Measurements from ENCODE around the gene FGF18. TPM values are rescaled to one million over a fixed set of nuclear protein-coding genes. Genes with fewer than 3 reads are reported as not detected.

FGF18 gene
- total RNA-seq, 1 experiment from 2014 or later = 2.1 TPM

DNA sequence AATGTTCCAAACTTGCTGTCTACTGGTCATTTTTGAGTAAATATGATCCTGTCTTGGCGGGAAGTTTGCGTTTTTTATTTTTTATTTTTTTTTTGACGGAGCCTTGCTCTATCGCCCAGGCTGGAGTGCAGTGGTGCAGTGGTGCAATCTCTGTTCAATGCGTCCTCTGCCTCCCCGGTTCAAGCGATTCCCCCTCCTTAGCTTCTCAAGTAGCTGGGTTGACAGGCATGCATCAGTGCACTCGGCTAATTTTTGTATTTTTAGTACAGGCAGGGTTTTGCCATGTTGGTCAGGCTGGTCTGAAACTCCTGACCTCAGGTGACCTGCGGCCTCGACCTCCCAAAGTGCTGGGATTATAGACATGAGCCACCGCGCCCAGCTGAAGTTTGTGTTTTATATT is 45.4 kb downstream of the FGF18 start:
- H3K27ac Mint-ChIP-seq (ENCODE audit: unreplicated experiment) = no peak overlapping the region
- Histone ChIP-seq H3K4me3 (ENCODE audit: low read depth, low read length) (no peak overlapping the region), H3K4me1 (no peaks in the 10 kb centered on the region), H3K9me3 (no peaks in the 10 kb centered on the region), H3K36me3 (ENCODE audit: control insufficient read depth, insufficient read depth, low read length) (no peaks in the 10 kb centered on the region), H3K27me3 (replicated peaks; ENCODE audit: control insufficient read depth, insufficient read depth, low read length) (no peaks in the 10 kb centered on the region)
- no TSS peak for BruUV-seq (replicated peaks)
- POLR2A ChIA-PET = interaction anchor here (0.6 kb wide), 1 partner anchor 35 kb away, joined by 3 read pairs; no protein-coding TSS in a partner anchor
- H3K4me1 Mint-ChIP-seq (ENCODE audit: low read depth, unreplicated experiment) = no peaks in the 10 kb centered on the region
- no peak for DNase-seq
- TF ChIP-seq, protein P1, sequence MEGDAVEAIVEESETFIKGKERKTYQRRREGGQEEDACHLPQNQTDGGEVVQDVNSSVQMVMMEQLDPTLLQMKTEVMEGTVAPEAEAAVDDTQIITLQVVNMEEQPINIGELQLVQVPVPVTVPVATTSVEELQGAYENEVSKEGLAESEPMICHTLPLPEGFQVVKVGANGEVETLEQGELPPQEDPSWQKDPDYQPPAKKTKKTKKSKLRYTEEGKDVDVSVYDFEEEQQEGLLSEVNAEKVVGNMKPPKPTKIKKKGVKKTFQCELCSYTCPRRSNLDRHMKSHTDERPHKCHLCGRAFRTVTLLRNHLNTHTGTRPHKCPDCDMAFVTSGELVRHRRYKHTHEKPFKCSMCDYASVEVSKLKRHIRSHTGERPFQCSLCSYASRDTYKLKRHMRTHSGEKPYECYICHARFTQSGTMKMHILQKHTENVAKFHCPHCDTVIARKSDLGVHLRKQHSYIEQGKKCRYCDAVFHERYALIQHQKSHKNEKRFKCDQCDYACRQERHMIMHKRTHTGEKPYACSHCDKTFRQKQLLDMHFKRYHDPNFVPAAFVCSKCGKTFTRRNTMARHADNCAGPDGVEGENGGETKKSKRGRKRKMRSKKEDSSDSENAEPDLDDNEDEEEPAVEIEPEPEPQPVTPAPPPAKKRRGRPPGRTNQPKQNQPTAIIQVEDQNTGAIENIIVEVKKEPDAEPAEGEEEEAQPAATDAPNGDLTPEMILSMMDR (IDR thresholded peaks at IDR 0.05; ENCODE audit: insufficient read depth in 1 of 2, low read depth in 1 of 2, low read length in 1 of 2, severe bottlenecking in 1 of 2, unreplicated experiment in 1 of 2) = no peak
- peaks cover 10% of the 10 kb centered on the region for H3K36me3 Mint-ChIP-seq (ENCODE audit: insufficient read depth, unreplicated experiment)
- H3K4me3 Mint-ChIP-seq (ENCODE audit: unreplicated experiment) = no peak overlapping the region
- intact Hi-C loops (cut with micrococcal nuclease; ENCODE audit: unreplicated experiment) = no loop called here
- H3K9me3 Mint-ChIP-seq (ENCODE audit: unreplicated experiment) = no peaks in the 10 kb centered on the region
- CTCF ChIA-PET = no interaction called here
- peaks cover 8% of the 10 kb centered on the region for H3K27me3 Mint-ChIP-seq (ENCODE audit: insufficient read depth, unreplicated experiment)

- ChIA-PET CTCF (interaction anchor here (0.7 kb wide), 2 partner anchors 48 to 353 kb away, joined by 3 to 5 read pairs; no protein-coding TSS in a partner anchor), POLR2A (no interaction called here)
- TF ChIP-seq, protein P1 (IDR thresholded peaks at IDR 0.05; ENCODE audit: insufficient read depth in 1 of 2, low read depth in 1 of 2, low read length in 1 of 2, severe bottlenecking in 1 of 2, unreplicated experiment in 1 of 2) = no peak
- DNase-seq = no peak
- no TSS peak for BruUV-seq (replicated peaks)
- no peaks in the 10 kb centered on the region for H3K36me3 ChIP-seq (ENCODE audit: control insufficient read depth, insufficient read depth, low read length)
- Mint-ChIP-seq H3K36me3 (ENCODE audit: insufficient read depth, unreplicated experiment) (peaks cover 10% of the 10 kb centered on the region), H3K4me3 (ENCODE audit: unreplicated experiment) (no peak overlapping the region), H3K9me3 (ENCODE audit: unreplicated experiment) (no peaks in the 10 kb centered on the region), H3K27me3 (ENCODE audit: insufficient read depth, unreplicated experiment) (peaks cover 10% of the 10 kb centered on the region), H3K27ac (ENCODE audit: unreplicated experiment) (no peak overlapping the region), H3K4me1 (ENCODE audit: low read depth, unreplicated experiment) (no peaks in the 10 kb centered on the region)
- H3K4me3 ChIP-seq (ENCODE audit: low read depth, low read length) = no peak overlapping the region
- intact Hi-C loops (cut with micrococcal nuclease; ENCODE audit: unreplicated experiment) = no loop called here
- H3K9me3 ChIP-seq = peaks cover 3% of the 10 kb centered on the region; the same call in 1 of the 2 replicates
- no peaks in the 10 kb centered on the region for H3K27me3 ChIP-seq (replicated peaks; ENCODE audit: control insufficient read depth, insufficient read depth, low read length)
- H3K4me1 ChIP-seq = no peaks in the 10 kb centered on the region
Observed at GRCh38 chr5:171467107-171467506, 47.7 kb downstream of the FGF18 start.

DNA sequence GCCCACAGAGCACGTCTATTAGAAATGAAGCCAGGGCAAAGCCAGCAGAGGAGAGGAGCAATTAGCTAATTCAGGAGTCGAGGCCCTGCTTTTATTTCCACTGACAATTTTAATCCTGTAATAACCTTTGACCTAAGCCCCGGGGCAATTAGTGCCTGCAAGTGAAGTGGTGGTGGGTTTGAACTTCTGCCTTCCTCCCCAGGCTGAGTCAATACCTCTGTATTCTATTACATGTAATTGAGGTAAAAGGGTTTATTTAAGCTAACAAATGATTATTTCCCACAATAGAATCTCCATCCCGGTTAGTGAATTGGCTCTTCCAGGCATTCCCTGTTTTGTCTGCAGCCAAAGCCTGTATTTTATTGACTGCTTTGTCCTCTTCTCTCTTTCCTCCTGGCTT is 49.9 kb downstream of the FGF18 start:
- H3K4me1 Mint-ChIP-seq (ENCODE audit: low read depth, unreplicated experiment) = no peaks in the 10 kb centered on the region
- no peaks in the 10 kb centered on the region for H3K9me3 Mint-ChIP-seq (ENCODE audit: unreplicated experiment)
- H3K27ac Mint-ChIP-seq (ENCODE audit: unreplicated experiment) = no peak overlapping the region
- peaks cover 3% of the 10 kb centered on the region; the same call in 1 of the 2 replicates for H3K9me3 ChIP-seq
- H3K4me1 ChIP-seq = no peaks in the 10 kb centered on the region
- POLR2A ChIA-PET = no interaction called here
- no peak for DNase-seq
- no peak overlapping the region for H3K4me3 ChIP-seq (ENCODE audit: low read depth, low read length)
- CTCF ChIA-PET = no interaction called here
- H3K4me3 Mint-ChIP-seq (ENCODE audit: unreplicated experiment) = no peak overlapping the region
- intact Hi-C loops (cut with micrococcal nuclease; ENCODE audit: unreplicated experiment) = no loop called here
- TF ChIP-seq, protein P1 (IDR thresholded peaks at IDR 0.05; ENCODE audit: insufficient read depth in 1 of 2, low read depth in 1 of 2, low read length in 1 of 2, severe bottlenecking in 1 of 2, unreplicated experiment in 1 of 2) = no peak
- H3K36me3 Mint-ChIP-seq (ENCODE audit: insufficient read depth, unreplicated experiment) = peaks cover 5% of the 10 kb centered on the region
- no TSS peak for BruUV-seq (replicated peaks)
- peaks cover 6% of the 10 kb centered on the region for H3K27me3 Mint-ChIP-seq (ENCODE audit: insufficient read depth, unreplicated experiment)
- H3K27me3 ChIP-seq (replicated peaks; ENCODE audit: control insufficient read depth, insufficient read depth, low read length) = no peaks in the 10 kb centered on the region
- no peaks in the 10 kb centered on the region for H3K36me3 ChIP-seq (ENCODE audit: control insufficient read depth, insufficient read depth, low read length)
